GM21717 (cell line): Measurements from ENCODE around the gene HKDC1.

Source experiments
- ATAC-seq: cut with Tn5 transposase; IDR thresholded peaks from one replicate; pipeline ENCODE4 v1.9.1; 2021; ENCODE audit warnings: mild to moderate bottlenecking, moderate library complexity; ENCODE audit not compliant: unreplicated experiment

The HKDC1 gene

GRCh38 chr10:69216577-69217118 lies 3.5 kb upstream of the HKDC1 start:
- no peak for ATAC-seq

GRCh38 chr10:69217119-69217754 lies 2.9 kb upstream of the HKDC1 start:
- no peak for ATAC-seq

- ATAC-seq: no peak
These were observed 1.3 kb upstream of the HKDC1 start for GRCh38 chr10:69218831-69219230.

- ATAC-seq: no peak
These were observed 375 bp downstream of the HKDC1 start for GRCh38 chr10:69220507-69220906.

- peak; percentile 95 for ATAC-seq
These were observed 2.3 kb downstream of the HKDC1 start for GRCh38 chr10:69222157-69223027.

- ATAC-seq: peak; percentile 5
These were observed 2.9 kb downstream of the HKDC1 start for GRCh38 chr10:69223028-69223342.

GRCh38 chr10:69224862-69225657 lies 4.9 kb downstream of the HKDC1 start:
- no peak for ATAC-seq

GRCh38 chr10:69225681-69226080 lies 5.5 kb downstream of the HKDC1 start:
- no peak for ATAC-seq

GRCh38 chr10:69226919-69227450 lies 6.9 kb downstream of the HKDC1 start:
- no peak for ATAC-seq

- ATAC-seq: no peak
These were observed 8.0 kb downstream of the HKDC1 start for GRCh38 chr10:69228151-69228550.

- ATAC-seq: no peak
These were observed 9.4 kb downstream of the HKDC1 start for GRCh38 chr10:69229616-69229916.

- no peak for ATAC-seq
These were observed 10.0 kb downstream of the HKDC1 start for GRCh38 chr10:69230128-69230527.

GRCh38 chr10:69232252-69232651 lies 12.1 kb downstream of the HKDC1 start:
- no peak for ATAC-seq

GRCh38 chr10:69232736-69233480 lies 12.8 kb downstream of the HKDC1 start:
- ATAC-seq: no peak

- no peak for ATAC-seq
These were observed 14.3 kb downstream of the HKDC1 start for GRCh38 chr10:69234447-69234846.

- ATAC-seq: peak; percentile 88
These were observed 17.5 kb downstream of the HKDC1 start for GRCh38 chr10:69237528-69238159.

- no peak for ATAC-seq
These were observed 19.0 kb downstream of the HKDC1 start for GRCh38 chr10:69239136-69239535.

- no peak for ATAC-seq
These were observed 19.8 kb downstream of the HKDC1 start for GRCh38 chr10:69239816-69240434.

- no peak for ATAC-seq
These were observed 20.3 kb downstream of the HKDC1 start for GRCh38 chr10:69240455-69240854.

- no peak for ATAC-seq
These were observed 21.4 kb downstream of the HKDC1 start for GRCh38 chr10:69241575-69241974.
